PC-3 (cell line): ENCODE results near the gene CYP39A1. TPM values are rescaled to one million over a fixed set of nuclear protein-coding genes. Genes with fewer than 3 reads are reported as not detected.
A peak's percentile ranks its signal among the peaks of the same experiment; 100 is the strongest.

ENCODE experiments used
- ATAC-seq: fragments of 200-7000 bp; cut with Tn5 transposase; 2 replicates; pipeline ENCODE4 v1.9.1; 2020; ENCODE audit warnings: mild to moderate bottlenecking, moderate library complexity
- BruUV-seq: library from RNA; stranded (reverse); fragments of 400-500 nt; replicated peaks from 2 replicates; lab custom pipeline; 2021; lab: Mats Ljungman, UMichigan
- CTCF ChIA-PET: fragments of 300-600 bp; sonication (Branson Sonifier 250); formaldehyde crosslinking; loops from one replicate; lab custom pipeline; 2022; ENCODE audit warnings: antibody characterized with exemption; lab: Charles Lee
- POLR2A ChIA-PET: fragments of 300-600 bp; sonication (Branson Sonifier 250); formaldehyde crosslinking; loops from one replicate; lab custom pipeline; 2022; ENCODE audit warnings: antibody characterized with exemption; ENCODE audit not compliant: unreplicated experiment; lab: Charles Lee
- DNase-seq: peaks from one replicate; pipeline ENCODE4 v3.0.0-alpha.2; 2015
- H2AFZ ChIP-seq: fragments of 300-600 bp; sonication (generic); 2 replicates; pipeline ENCODE4 v1.6.0; 2016; ENCODE audit warnings: antibody characterized with exemption, low read length
- H3F3A ChIP-seq: fragments of 300-600 bp; sonication (generic); one replicate; pipeline ENCODE4 v1.6.0; 2017; ENCODE audit warnings: antibody characterized with exemption, low read length, control low read depth, mild to moderate bottlenecking; ENCODE audit not compliant: unreplicated experiment
- H3K27ac ChIP-seq: fragments of 300-600 bp; sonication (generic); 2 replicates; pipeline ENCODE4 v1.5.1; 2016; ENCODE audit warnings: mild to moderate bottlenecking, low read length
- H3K27me3 ChIP-seq: fragments of 300-600 bp; sonication (generic); 2 replicates; pipeline ENCODE4 v1.6.1; 2016; ENCODE audit warnings: low read length, mixed read lengths
- H3K36me3 ChIP-seq: fragments of 300-600 bp; sonication (generic); 2 replicates; pipeline ENCODE4 v1.6.1; 2016; ENCODE audit warnings: low read depth, mixed run types, low read length, mixed read lengths
- H3K4me1 ChIP-seq: fragments of 300-600 bp; sonication (generic); 2 replicates; pipeline ENCODE4 v1.5.1; 2016; ENCODE audit warnings: low read length; ENCODE audit not compliant: insufficient read depth
- H3K4me2 ChIP-seq: fragments of 300-600 bp; sonication (generic); 2 replicates; pipeline ENCODE4 v1.6.0; 2016; ENCODE audit warnings: low read length
- H3K4me3 ChIP-seq: fragments of 300-600 bp; sonication (generic); 2 replicates; pipeline ENCODE4 v1.5.1; 2016; ENCODE audit warnings: mild to moderate bottlenecking, low read length, mixed read lengths
- H3K79me2 ChIP-seq: fragments of 300-600 bp; sonication (generic); 2 replicates; pipeline ENCODE4 v1.6.1; 2017; ENCODE audit warnings: low read length, mixed read lengths
- H3K9ac ChIP-seq: fragments of 300-600 bp; sonication (generic); 2 replicates; pipeline ENCODE4 v1.6.0; 2016; ENCODE audit warnings: mild to moderate bottlenecking, low read length
- H3K9me2 ChIP-seq: fragments of 300-600 bp; sonication (generic); replicated peaks from 2 replicates; pipeline ENCODE4 v1.6.1; 2016; ENCODE audit warnings: mixed run types, low read length, mixed read lengths
- H3K9me3 ChIP-seq: fragments of 300-600 bp; sonication (generic); 2 replicates; pipeline ENCODE4 v1.6.1; 2016; ENCODE audit warnings: low read length, mixed read lengths
- H4K20me1 ChIP-seq: fragments of 300-600 bp; sonication (generic); 2 replicates; pipeline ENCODE4 v1.6.1; 2016; ENCODE audit warnings: low read length, mixed read lengths
- CTCF ChIP-seq: fragments of 300-600 bp; sonication (generic); conservative IDR thresholded peaks from 2 replicates; pipeline ENCODE4 v1.5.1; 2017; ENCODE audit warnings: antibody characterized with exemption, low read depth, mild to moderate bottlenecking, low read length
- EZH2 ChIP-seq: fragments of 300-600 bp; sonication (generic); IDR thresholded peaks from one replicate; pipeline ENCODE4 v1.6.1; 2017; ENCODE audit warnings: antibody characterized with exemption, mild to moderate bottlenecking, low read length; ENCODE audit not compliant: unreplicated experiment
- EZH2phosphoT487 ChIP-seq: fragments of 300-600 bp; sonication (generic); IDR thresholded peaks from 2 replicates; pipeline ENCODE4 v1.6.1; 2018; ENCODE audit warnings: mild to moderate bottlenecking, antibody characterized with exemption, low read length, borderline replicate concordance
- intact Hi-C: fragments of 100-400 bp; cut with micrococcal nuclease; formaldehyde crosslinking; loops from 2 replicates; pipeline ENCODE4 v1.9.0; 2023
- total RNA-seq: library from RNA; depleted of rRNA; stranded (reverse); fragments of >200 nt; gene quantifications from 2 replicates; pipeline ENCODE4 v1.2.3, GENCODE V29; 2014

Gene CYP39A1
- total RNA-seq, 1 experiment from 2014 or later = 0.66 TPM

GRCh38 chr6:46584586-46584985 is 68.0 kb downstream of the CYP39A1 start:
- TF ChIP-seq CTCF (no peak), EZH2phosphoT487 (no peak), EZH2 (no peak)
- Histone ChIP-seq H3K27me3 (no peaks in the 10 kb centered on the region), H2AFZ (no peak overlapping the region), H3K4me3 (no peak overlapping the region), H3K27ac (no peak overlapping the region), H3K36me3 (no peaks in the 10 kb centered on the region), H3K9ac (no peak overlapping the region), H3K79me2 (no peaks in the 10 kb centered on the region), H3F3A (no peaks in the 10 kb centered on the region), H3K4me1 (no peaks in the 10 kb centered on the region), H3K9me2 (no peaks in the 10 kb centered on the region), H3K4me2 (no peak overlapping the region), H3K9me3 (no peaks in the 10 kb centered on the region), H4K20me1 (no peaks in the 10 kb centered on the region)
- intact Hi-C loops = no loop called here
- ChIA-PET POLR2A (no interaction called here), CTCF (no interaction called here)
- BruUV-seq = no TSS peak
- peak; percentile 19 for DNase-seq
- no peak for ATAC-seq

GRCh38 chr6:46583721-46584120 is 68.9 kb downstream of the CYP39A1 start:
- Histone ChIP-seq H3K79me2 (no peaks in the 10 kb centered on the region), H3K27me3 (no peaks in the 10 kb centered on the region), H3K4me2 (no peak overlapping the region), H3F3A (no peaks in the 10 kb centered on the region), H3K9me3 (no peaks in the 10 kb centered on the region), H4K20me1 (no peaks in the 10 kb centered on the region), H3K9me2 (0 out of 2 replicates have a peak, but pooled peaks cover 3% of the 10 kb centered on the region), H3K4me3 (no peak overlapping the region), H3K4me1 (no peaks in the 10 kb centered on the region), H2AFZ (no peak overlapping the region), H3K36me3 (no peaks in the 10 kb centered on the region), H3K27ac (no peak overlapping the region), H3K9ac (no peak overlapping the region)
- no peak for ATAC-seq
- no peak for TF ChIP-seq CTCF
- TF ChIP-seq EZH2 = no peak
- no peak for TF ChIP-seq EZH2phosphoT487
- ChIA-PET CTCF (no interaction called here), POLR2A (no interaction called here)
- DNase-seq = no peak
- BruUV-seq = no TSS peak
- intact Hi-C loops = no loop called here

GRCh38 chr6:46583081-46583480 is 69.5 kb downstream of the CYP39A1 start:
- no peak for DNase-seq
- BruUV-seq = no TSS peak
- no peak for ATAC-seq
- no peaks in the 10 kb centered on the region for H3K27me3 ChIP-seq
- no peaks in the 10 kb centered on the region for H3K36me3 ChIP-seq
- no peaks in the 10 kb centered on the region for H3F3A ChIP-seq
- H3K4me2 ChIP-seq = no peak overlapping the region
- no peak overlapping the region for H2AFZ ChIP-seq
- ChIA-PET POLR2A (no interaction called here), CTCF (no interaction called here)
- no peaks in the 10 kb centered on the region for H3K4me1 ChIP-seq
- no peak for TF ChIP-seq EZH2phosphoT487
- H3K27ac ChIP-seq = no peak overlapping the region
- 0 out of 2 replicates have a peak, but pooled peaks cover 4% of the 10 kb centered on the region for H3K9me2 ChIP-seq
- no peak overlapping the region for H3K9ac ChIP-seq
- no peaks in the 10 kb centered on the region for H3K79me2 ChIP-seq
- H3K9me3 ChIP-seq = no peaks in the 10 kb centered on the region
- no peaks in the 10 kb centered on the region for H4K20me1 ChIP-seq
- intact Hi-C loops = no loop called here
- no peak overlapping the region for H3K4me3 ChIP-seq
